ENCODE results near the gene MAPK8IP3.

Gene MAPK8IP3

GRCh38 chr16:1705688-1706385 lies at the start of gene MAPK8IP3:
TSS of gene MAPK8IP3 (plus strand) at chr16:1706195. CDS start at chr16:1706340, 145 bp downstream.
- DNase-seq, result peak; percentile 94
- H3K4me3 ChIP-seq (ENCODE audit: low read depth in 1 of 2, low read length in 2 of 2), result peak within 1 kb of the TSS; percentile 89 to 100

GRCh38 chr16:1656808-1657617 lies 49.0 kb upstream of the MAPK8IP3 start:
- Histone ChIP-seq H3K4me1 (ENCODE audit: insufficient read depth, low read length) (no peaks in the 10 kb centered on the region), H3K9ac (ENCODE audit: low read depth, low read length) (no peak overlapping the region), H3K4me2 (ENCODE audit: insufficient read depth, low read length) (no peak overlapping the region), H3K9me3 (ENCODE audit: insufficient read depth, low read length, severe bottlenecking) (no peaks in the 10 kb centered on the region), H3K36me3 (ENCODE audit: insufficient read depth, low read length) (peaks cover 89% of the 10 kb centered on the region), H3K79me2 (ENCODE audit: insufficient read depth, low read length) (no peaks in the 10 kb centered on the region), H3K27me3 (ENCODE audit: insufficient read depth, low read length, poor library complexity) (no peaks in the 10 kb centered on the region), H2AFZ (ENCODE audit: low read depth, low read length) (no peak overlapping the region), H4K20me1 (ENCODE audit: insufficient read depth, low read length) (peaks cover 15% of the 10 kb centered on the region), H3K4me3 (ENCODE audit: low read depth in 1 of 2, low read length in 2 of 2) (no peak overlapping the region), H3K27ac (ENCODE audit: low read length) (no peak overlapping the region)
- ATAC-seq (ENCODE audit: insufficient read depth, low read depth) (no peak), DNase-seq (no peak)
- TF ChIP-seq CTCF (IDR thresholded peaks at IDR 0.05; ENCODE audit: borderline replicate concordance, extremely low read depth, low read length, poor library complexity, severe bottlenecking) (no peak), EZH2 (IDR thresholded peaks at IDR 0.05; ENCODE audit: borderline replicate concordance, low read depth, low read length, severe bottlenecking) (no peak)

More at GRCh38 chr16:1705688-1706385, at the start of gene MAPK8IP3:
- peaks cover 40% of the 10 kb centered on the region for H3K4me1 ChIP-seq (ENCODE audit: insufficient read depth, low read length)
- peaks cover 30% of the 10 kb centered on the region for H3K36me3 ChIP-seq (ENCODE audit: insufficient read depth, low read length)
- peak within 1 kb of the TSS; percentile 95 for H3K4me2 ChIP-seq (ENCODE audit: insufficient read depth, low read length)
- no peaks in the 10 kb centered on the region for H3K27me3 ChIP-seq (ENCODE audit: insufficient read depth, low read length, poor library complexity)
- no peaks in the 10 kb centered on the region for H3K9me3 ChIP-seq (ENCODE audit: insufficient read depth, low read length, severe bottlenecking)
- peak within 1 kb of the TSS; percentile 93 for H3K9ac ChIP-seq (ENCODE audit: low read depth, low read length)
- TF ChIP-seq EZH2 (IDR thresholded peaks at IDR 0.05; ENCODE audit: borderline replicate concordance, low read depth, low read length, severe bottlenecking) (no peak), CTCF (IDR thresholded peaks at IDR 0.05; ENCODE audit: borderline replicate concordance, extremely low read depth, low read length, poor library complexity, severe bottlenecking) (peak; percentile 99)
- peak within 1 kb of the TSS; percentile 90 for H3K27ac ChIP-seq (ENCODE audit: low read length)
- peaks cover 56% of the 10 kb centered on the region for H3K79me2 ChIP-seq (ENCODE audit: insufficient read depth, low read length)
- peak; percentile 84 for ATAC-seq (ENCODE audit: insufficient read depth, low read depth)
- H4K20me1 ChIP-seq (ENCODE audit: insufficient read depth, low read length), result peaks cover 39% of the 10 kb centered on the region
- peak within 1 kb of the TSS; percentile 93 for H2AFZ ChIP-seq (ENCODE audit: low read depth, low read length)

GRCh38 chr16:1657841-1658240 lies 48.2 kb upstream of the MAPK8IP3 start:
- H3K9ac ChIP-seq (ENCODE audit: low read depth, low read length), result no peak overlapping the region
- no peaks in the 10 kb centered on the region for H3K4me1 ChIP-seq (ENCODE audit: insufficient read depth, low read length)
- H3K9me3 ChIP-seq (ENCODE audit: insufficient read depth, low read length, severe bottlenecking), result no peaks in the 10 kb centered on the region
- no peak overlapping the region for H3K27ac ChIP-seq (ENCODE audit: low read length)
- H4K20me1 ChIP-seq (ENCODE audit: insufficient read depth, low read length), result peaks cover 12% of the 10 kb centered on the region
- DNase-seq, result no peak
- H3K4me2 ChIP-seq (ENCODE audit: insufficient read depth, low read length), result no peak overlapping the region
- H3K36me3 ChIP-seq (ENCODE audit: insufficient read depth, low read length), result peaks cover 89% of the 10 kb centered on the region
- no peak overlapping the region for H3K4me3 ChIP-seq (ENCODE audit: low read depth in 1 of 2, low read length in 2 of 2)
- H3K79me2 ChIP-seq (ENCODE audit: insufficient read depth, low read length), result no peaks in the 10 kb centered on the region
- no peak overlapping the region for H2AFZ ChIP-seq (ENCODE audit: low read depth, low read length)
- ATAC-seq (ENCODE audit: insufficient read depth, low read depth), result no peak
- H3K27me3 ChIP-seq (ENCODE audit: insufficient read depth, low read length, poor library complexity), result no peaks in the 10 kb centered on the region
- TF ChIP-seq CTCF (IDR thresholded peaks at IDR 0.05; ENCODE audit: borderline replicate concordance, extremely low read depth, low read length, poor library complexity, severe bottlenecking), result no peak
- TF ChIP-seq EZH2 (IDR thresholded peaks at IDR 0.05; ENCODE audit: borderline replicate concordance, low read depth, low read length, severe bottlenecking), result no peak

Data from DND-41 (cell line).